Islet precursor cell (in vitro differentiated cells): ENCODE results near the gene DCP1A.
"Not testable (repeated sequence)": the region's sequence is repeated elsewhere in the genome, so short reads cannot be mapped to it uniquely, and the experiment has no call there.

Experiments
- DNase-seq: peaks from one replicate; pipeline ENCODE4 v3.0.0-alpha.2; 2018

DCP1A gene

GRCh38 chr3:53347261-53348064, at the start of gene DCP1A:
Gene DCP1A, minus strand, starts transcription at chr3:53347543. Its CDS starts 26 bp downstream, at chr3:53347517.
- DNase-seq: peak; percentile 99

- DNase-seq: no peak
Observed at GRCh38 chr3:53384465-53385423, 37.4 kb upstream of the DCP1A start.

- DNase-seq: no peak
Observed at GRCh38 chr3:53382106-53382505, 34.8 kb upstream of the DCP1A start.

DNA sequence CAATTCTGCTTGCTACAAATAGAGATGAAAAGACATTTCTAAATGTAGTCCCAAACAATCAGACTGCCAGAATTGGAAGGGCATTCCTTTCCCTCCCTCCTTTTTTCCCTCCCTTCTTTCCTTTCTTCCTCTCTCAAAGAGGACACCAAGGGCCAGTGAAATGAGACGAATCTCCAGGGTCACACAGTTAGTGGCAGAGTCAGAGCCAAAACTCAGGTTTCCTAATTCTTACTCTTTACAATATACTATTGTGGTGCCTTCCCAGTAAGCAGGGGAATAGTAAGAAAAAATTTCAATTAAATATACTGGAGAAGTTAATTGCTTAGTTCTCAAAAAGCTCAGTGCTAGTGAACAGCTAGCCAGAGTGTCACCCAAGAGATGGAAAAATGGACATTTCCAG, 33.0 kb upstream of the DCP1A start:
- DNase-seq: no peak

DNA sequence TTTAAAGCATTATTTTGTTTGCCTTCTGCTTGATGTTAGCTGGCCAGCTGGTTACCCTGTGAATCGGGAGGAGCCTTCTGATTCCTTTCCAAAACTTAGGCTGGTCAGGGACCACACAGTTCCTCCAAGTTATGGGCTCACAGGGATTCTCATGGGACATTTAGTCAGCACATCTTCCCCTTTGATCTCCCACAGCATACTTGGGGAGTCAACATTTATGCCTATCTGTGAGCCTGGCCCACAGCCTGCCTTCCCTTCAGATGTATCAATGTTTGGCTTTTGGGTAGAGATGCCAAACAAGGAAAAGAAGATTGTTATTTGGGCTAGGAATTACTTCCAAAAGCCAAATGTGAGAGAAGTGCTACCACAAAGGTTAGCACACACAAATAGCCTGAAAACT, 32.6 kb upstream of the DCP1A start:
- no peak for DNase-seq

- DNase-seq: no peak
Observed at GRCh38 chr3:53377794-53378193, 30.5 kb upstream of the DCP1A start.

DNA sequence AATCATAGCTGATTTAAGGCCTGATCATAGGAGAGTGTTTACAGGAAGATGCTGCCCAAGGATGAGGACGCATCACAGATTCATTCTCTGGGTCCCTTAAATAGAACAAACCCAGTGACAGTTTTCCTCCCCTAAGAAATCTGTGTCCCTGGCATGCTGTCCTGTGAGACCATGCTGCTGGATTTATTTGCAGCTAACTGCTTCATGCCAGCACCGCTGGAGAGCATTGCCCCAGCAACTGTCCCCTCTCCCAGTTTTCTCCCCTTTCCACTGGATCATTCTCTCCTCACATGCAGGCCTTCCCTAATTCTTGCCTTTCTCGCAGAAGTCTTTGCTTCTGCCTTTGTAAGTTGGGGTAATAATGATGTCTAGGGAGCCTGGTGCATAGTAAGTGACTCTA, 29.3 kb upstream of the DCP1A start:
- DNase-seq: no peak

GRCh38 chr3:53375019-53375418, 27.7 kb upstream of the DCP1A start:
- peak; percentile 84 for DNase-seq

DNA sequence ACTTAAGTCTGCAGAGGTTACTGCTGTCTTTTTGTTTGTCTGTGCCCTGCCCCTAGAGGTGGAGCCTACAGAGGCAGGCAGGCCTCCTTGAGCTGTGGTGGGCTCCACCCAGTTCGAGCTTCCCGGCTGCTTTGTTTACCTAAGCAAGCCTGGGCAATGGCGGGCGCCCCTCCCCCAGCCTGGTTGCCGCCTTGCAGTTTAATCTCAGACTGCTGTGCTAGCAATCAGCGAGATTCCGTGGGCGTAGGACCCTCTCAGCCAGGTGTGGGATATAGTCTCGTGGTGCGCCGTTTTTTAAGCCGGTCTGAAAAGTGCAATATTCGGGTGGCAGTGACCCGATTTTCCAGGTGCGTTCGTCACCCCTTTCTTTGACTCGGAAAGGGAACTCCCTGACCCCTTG, 23.4 kb upstream of the DCP1A start:
- DNase-seq: not testable (repeated sequence)

GRCh38 chr3:53361852-53362251, 14.5 kb upstream of the DCP1A start:
- DNase-seq: no peak

GRCh38 chr3:53357458-53357857, 10.1 kb upstream of the DCP1A start:
- DNase-seq: no peak

DNA sequence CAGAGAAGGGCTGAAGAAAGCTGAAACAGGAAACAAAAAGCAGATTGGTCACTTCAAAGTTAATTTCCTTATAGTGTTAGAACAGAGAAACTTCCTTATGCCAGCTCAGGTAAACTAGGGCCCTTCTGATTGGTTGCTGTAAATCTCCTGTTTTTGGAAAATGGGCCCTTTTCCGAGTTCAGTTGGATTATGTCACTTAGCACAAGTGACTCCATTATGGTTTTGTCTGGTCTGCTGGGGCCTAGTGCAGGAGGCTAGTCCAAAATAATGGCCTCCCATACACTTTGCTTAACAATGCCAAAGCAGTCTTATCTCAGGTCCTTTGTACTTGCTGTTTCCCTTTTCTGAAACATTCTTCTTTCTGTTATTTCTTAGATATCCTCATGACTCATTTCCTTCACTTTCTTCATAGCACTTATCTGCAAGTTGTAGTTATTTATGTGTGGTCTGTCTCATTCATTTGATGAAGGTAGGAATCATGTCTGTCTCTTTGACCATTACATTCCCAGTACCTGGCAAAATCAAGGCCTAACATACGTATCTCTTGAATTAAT, 7.7 kb upstream of the DCP1A start:
- no peak for DNase-seq

GRCh38 chr3:53353202-53353601, 5.9 kb upstream of the DCP1A start:
- no peak for DNase-seq

DNA sequence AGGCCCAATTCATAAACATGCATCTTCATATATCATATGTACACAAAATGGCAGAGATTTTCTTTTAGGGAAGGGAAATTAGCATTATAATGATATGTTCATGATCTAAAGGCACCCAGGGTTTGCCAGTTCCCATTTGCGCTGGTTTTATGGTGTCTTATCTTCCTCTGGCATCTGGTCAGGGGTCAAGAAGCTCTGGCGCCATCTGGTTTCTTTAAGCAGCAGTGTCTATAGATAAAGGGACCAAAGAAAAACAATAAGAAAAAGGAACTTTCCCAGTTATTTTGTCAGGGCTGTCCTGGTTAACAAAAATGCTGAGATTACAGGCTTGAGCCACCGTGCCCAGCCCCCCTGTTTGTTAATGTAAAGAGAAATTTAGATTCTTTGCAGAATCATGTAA, 3.3 kb upstream of the DCP1A start:
- peak; percentile 75 for DNase-seq

DNA sequence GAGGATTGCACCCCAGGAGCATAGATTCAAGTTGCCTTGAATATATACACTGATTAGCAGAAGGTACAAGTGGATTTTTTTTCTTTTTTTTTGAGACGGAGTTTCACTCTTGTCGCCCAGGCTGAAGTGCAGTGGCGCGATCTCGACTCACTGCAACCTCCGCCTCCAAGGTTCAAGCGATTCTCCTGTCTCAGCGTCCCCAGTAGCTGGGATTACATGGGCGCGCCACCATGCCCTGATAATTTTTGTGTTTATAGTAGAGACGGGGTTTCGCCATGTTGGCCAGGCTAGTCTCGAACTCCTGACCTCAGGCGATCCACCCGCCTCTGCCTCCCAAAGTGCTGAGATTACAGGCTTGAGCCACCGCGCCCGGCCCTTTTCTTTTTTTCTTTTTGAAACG, 775 bp upstream of the DCP1A start:
- not testable (repeated sequence) for DNase-seq

DNA sequence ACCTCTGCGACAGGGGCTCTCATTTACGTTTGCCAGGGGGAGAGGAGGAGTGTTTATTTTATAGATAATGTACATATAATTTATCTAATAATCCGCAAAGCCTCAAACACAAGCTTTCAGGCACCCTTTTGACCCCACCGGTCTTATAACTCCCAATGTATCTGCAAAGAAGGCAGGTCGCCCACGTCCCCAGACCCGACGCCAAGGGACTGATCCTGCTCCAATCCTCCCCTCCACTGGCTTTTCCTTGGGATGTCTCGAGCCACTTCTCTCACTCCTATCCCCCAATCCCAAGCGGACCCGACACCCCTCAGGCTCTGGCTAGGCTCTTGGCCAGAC, 452 bp downstream of the DCP1A start:
- DNase-seq: no peak

GRCh38 chr3:53346514-53346913, 829 bp downstream of the DCP1A start:
- DNase-seq: no peak

GRCh38 chr3:53342353-53342752, 5.0 kb downstream of the DCP1A start:
- no peak for DNase-seq

DNA sequence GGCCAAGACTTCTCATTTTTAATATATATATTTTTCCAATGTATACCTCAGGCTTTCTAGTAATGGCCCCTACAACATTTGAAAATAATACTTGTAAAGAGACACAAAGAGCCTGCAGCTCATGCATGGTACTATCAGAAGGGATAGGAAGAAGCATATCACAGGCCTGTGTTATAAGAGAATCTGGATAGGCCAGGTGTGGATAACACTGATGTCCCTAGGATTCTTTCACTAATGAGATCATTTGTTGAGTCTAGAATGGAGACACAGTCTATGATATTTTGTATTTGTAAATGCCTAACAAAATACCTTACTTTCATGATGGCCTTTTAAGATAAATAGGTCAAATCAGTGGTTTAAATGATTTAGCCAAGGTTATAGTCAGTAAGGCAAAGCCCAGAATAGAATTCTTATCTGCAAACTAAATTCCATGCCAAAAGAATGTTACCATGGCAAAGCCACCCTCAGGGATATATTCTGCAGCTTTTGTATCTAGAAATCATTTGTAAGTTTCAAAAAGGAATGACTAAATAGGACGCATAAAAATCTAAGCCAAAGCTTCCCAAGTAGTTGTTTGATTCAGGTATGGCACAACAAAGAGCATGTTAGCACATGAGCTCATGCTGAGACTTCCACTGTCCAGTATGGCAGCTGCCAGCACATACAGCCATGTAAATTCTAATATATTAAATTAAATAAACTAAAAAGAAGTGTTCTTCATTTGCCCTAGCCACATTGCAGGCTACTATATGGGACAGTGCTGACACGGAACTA, 10.0 kb downstream of the DCP1A start:
- DNase-seq: no peak

DNA sequence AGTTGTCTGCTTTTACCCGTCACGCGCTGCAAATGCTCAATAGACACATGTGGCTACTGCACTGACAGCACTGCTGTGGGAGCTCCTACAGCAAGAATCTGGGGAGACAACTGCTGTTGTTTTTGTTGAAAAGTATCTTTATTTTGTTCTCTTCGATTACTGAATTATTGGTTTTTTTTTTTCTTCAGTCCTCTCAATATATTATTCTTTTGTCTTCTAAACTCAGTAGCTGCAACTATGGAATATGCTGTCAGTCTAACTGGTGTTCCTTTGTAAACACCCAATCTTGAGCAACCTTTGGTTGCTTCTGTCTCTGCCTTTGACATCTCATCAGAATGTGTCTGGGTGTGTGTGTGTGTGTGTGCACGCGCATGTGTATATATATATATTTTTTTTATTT, 12.6 kb downstream of the DCP1A start:
- DNase-seq: no peak

DNA sequence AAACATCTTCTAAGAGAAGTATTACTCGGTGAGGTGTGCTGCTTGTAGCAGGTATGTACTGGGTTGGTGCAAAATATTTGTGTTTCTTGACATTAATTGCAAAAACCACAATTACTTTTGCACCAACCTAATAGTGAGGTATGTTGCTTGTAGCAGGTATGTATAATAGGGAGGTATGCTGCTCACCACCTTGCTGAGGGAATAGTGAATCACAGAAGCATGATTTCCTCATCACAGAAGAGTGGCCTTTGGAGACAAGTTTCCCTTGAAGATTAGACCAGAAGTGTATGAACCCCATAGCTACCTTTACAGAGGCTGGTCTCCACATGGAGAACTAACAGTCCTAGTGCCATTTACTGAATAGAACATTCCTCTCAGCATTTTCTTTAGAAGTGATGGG, 15.5 kb downstream of the DCP1A start:
- DNase-seq: no peak

GRCh38 chr3:53329897-53330296, 17.4 kb downstream of the DCP1A start:
- no peak for DNase-seq

DNA sequence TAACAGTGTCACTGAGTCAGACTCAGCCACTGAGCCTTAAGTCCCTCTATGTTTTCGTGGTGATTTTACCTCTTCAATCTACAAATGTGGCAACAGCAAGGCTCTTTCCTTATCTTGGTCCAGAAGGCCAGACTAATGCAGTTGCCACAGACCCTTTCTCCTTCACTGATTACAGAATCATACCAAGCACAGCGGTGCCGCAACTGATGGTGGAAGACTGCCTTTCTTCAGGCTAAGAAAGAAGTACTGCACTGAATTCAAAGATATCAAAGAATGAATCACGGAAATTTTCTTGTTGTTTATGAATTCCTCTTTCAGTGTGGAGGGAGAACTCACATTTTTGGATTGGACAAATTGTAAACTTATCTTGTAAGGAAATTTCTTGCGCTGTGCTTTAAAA, 18.6 kb downstream of the DCP1A start:
- DNase-seq: no peak
